NCI-H1417 treated with DMSO at 0.1 percent for 48 hours (cell line): ENCODE measurements around the gene SNCAIP.
"Not testable (repeated sequence)": the region's sequence is repeated elsewhere in the genome, so short reads cannot be mapped to it uniquely, and the experiment has no call there.

Experiments
- DNase-seq: peaks from one replicate; lab custom pipeline; 2025; lab: John Stamatoyannopoulos, UW

Gene SNCAIP

GRCh38 chr5:122465994-122466393, 154.0 kb downstream of the SNCAIP start:
- no peak for DNase-seq

GRCh38 chr5:122468351-122469116, 156.5 kb downstream of the SNCAIP start:
- no peak for DNase-seq

GRCh38 chr5:122469384-122469919, 157.4 kb downstream of the SNCAIP start:
- DNase-seq = no peak

GRCh38 chr5:122470365-122470764, 158.3 kb downstream of the SNCAIP start:
- no peak for DNase-seq

GRCh38 chr5:122471031-122471751, 159.2 kb downstream of the SNCAIP start:
- no peak for DNase-seq

- no peak for DNase-seq
Measured at GRCh38 chr5:122471752-122472061, 159.7 kb downstream of the SNCAIP start.

GRCh38 chr5:122473138-122473843, 161.3 kb downstream of the SNCAIP start:
- DNase-seq = no peak

- DNase-seq = no peak
Measured at GRCh38 chr5:122473941-122474340, 161.9 kb downstream of the SNCAIP start.

- DNase-seq = no peak
Measured at GRCh38 chr5:122478741-122479442, 166.9 kb downstream of the SNCAIP start.

GRCh38 chr5:122480146-122480545, 168.1 kb downstream of the SNCAIP start:
- no peak for DNase-seq

GRCh38 chr5:122484103-122484502, 172.1 kb downstream of the SNCAIP start:
- DNase-seq = no peak

GRCh38 chr5:122485226-122485625, 173.2 kb downstream of the SNCAIP start:
- DNase-seq = no peak

- DNase-seq = not testable (repeated sequence)
Measured at GRCh38 chr5:122486616-122487015, 174.6 kb downstream of the SNCAIP start.

GRCh38 chr5:122490718-122491117, 178.7 kb downstream of the SNCAIP start:
- no peak for DNase-seq

GRCh38 chr5:122492675-122493074, 180.6 kb downstream of the SNCAIP start:
- DNase-seq = no peak

- peak; percentile 6 for DNase-seq
Measured at GRCh38 chr5:122493091-122494021, 181.3 kb downstream of the SNCAIP start.

GRCh38 chr5:122494109-122494508, 182.1 kb downstream of the SNCAIP start:
- no peak for DNase-seq

GRCh38 chr5:122498163-122498562, 186.1 kb downstream of the SNCAIP start:
- no peak for DNase-seq

- DNase-seq = no peak
Measured at GRCh38 chr5:122499585-122499984, 187.5 kb downstream of the SNCAIP start.

GRCh38 chr5:122500245-122501088, 188.4 kb downstream of the SNCAIP start:
- DNase-seq = no peak
